Epithelial cell of proximal tubule (primary cell): ENCODE measurements around the gene RAB19. TPM values are rescaled to one million over a fixed set of nuclear protein-coding genes. Genes with fewer than 3 reads are reported as not detected.
"Not testable (repeated sequence)": the region's sequence is repeated elsewhere in the genome, so short reads cannot be mapped to it uniquely, and the experiment has no call there.

ENCODE experiments used
- DNase-seq: peaks from one replicate; pipeline ENCODE4 v3.0.0-alpha.2; 2011; ENCODE audit warnings: low read depth
- H3K4me3 ChIP-seq: 2 replicates; pipeline ENCODE4 v1.5.1; 2011; ENCODE audit warnings: low read depth, mild to moderate bottlenecking, low read length
- CTCF ChIP-seq: conservative IDR thresholded peaks from 2 replicates; pipeline ENCODE4 v1.5.1; 2012; ENCODE audit warnings: low read depth, mild to moderate bottlenecking, low read length
- total RNA-seq: library from RNA; depleted of rRNA; stranded (reverse); fragments of >200 nt; gene quantifications from 2 replicates; pipeline ENCODE4 v1.2.3, GENCODE V29; 2015

Gene RAB19
- total RNA-seq, 1 donor from 2014 or later = 2.7 TPM

- TF ChIP-seq CTCF = no peak
- DNase-seq = no peak
Observed at GRCh38 chr7:140453273-140453672, 49.4 kb downstream of the RAB19 start.

GRCh38 chr7:140453785-140454656 is 50.2 kb downstream of the RAB19 start:
- not testable (repeated sequence) for DNase-seq, H3K4me3 ChIP-seq

More at GRCh38 chr7:140453273-140453672, 49.4 kb downstream of the RAB19 start:
- H3K4me3 ChIP-seq = no peak overlapping the region

DNA sequence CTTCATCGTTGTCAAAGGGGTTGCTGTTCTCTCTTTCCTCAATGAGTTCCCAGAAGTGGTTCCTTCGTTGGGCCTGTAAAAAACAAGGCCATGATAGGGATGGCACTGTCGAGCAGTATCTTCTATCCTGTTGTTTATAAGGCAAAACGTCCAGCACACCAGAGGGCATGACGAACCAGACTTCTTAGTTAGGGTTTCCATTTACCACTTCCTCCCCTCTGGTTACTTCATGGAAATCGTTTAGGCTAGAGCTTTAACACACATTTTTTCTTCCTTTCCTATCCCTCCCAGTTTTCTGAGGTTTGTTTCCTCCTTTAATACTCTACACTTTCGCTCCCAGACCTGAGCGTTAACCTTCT is 50.8 kb downstream of the RAB19 start:
- no peak for DNase-seq
- no peak for TF ChIP-seq CTCF

DNA sequence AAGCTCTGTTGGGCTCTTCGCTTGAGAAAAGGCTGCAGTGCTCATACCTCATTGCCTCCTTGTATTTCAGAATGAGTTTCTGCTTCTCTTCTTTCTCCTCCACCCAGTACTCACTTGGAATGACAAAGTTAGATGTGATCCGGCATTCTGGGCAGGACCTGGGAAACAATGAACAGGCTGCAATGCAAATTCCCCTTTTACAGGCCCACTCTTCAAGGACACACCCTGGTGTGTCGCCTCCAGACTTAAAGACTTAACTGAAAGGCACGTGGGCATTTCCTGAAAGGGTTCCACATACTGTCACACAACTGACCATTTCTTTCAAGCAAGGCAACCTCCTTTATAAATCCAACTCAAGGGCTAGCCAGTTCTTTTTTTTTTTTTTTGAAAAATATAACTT is 51.9 kb downstream of the RAB19 start:
- no peak overlapping the region for H3K4me3 ChIP-seq
- no peak for TF ChIP-seq CTCF
- DNase-seq = no peak

More for the DNA sequence above, 50.8 kb downstream of the RAB19 start:
- no peak overlapping the region for H3K4me3 ChIP-seq

GRCh38 chr7:140456551-140457051 is 52.7 kb downstream of the RAB19 start:
- H3K4me3 ChIP-seq = no peak overlapping the region
- peak; percentile 41 for DNase-seq
- no peak for TF ChIP-seq CTCF

GRCh38 chr7:140458201-140458600 is 54.3 kb downstream of the RAB19 start:
- no peak overlapping the region for H3K4me3 ChIP-seq
- no peak for DNase-seq
- TF ChIP-seq CTCF = no peak

GRCh38 chr7:140458916-140459315 is 55.1 kb downstream of the RAB19 start:
- H3K4me3 ChIP-seq = no peak overlapping the region
- no peak for DNase-seq
- no peak for TF ChIP-seq CTCF
